HG02763 (cell line): ENCODE measurements around the gene EVC.
"Not testable (repeated sequence)": the region's sequence is repeated elsewhere in the genome, so short reads cannot be mapped to it uniquely, and the experiment has no call there.

ENCODE experiments used
- ATAC-seq: cut with Tn5 transposase; IDR thresholded peaks from one replicate; pipeline ENCODE4 v1.9.1; 2021; ENCODE audit warnings: mild to moderate bottlenecking, moderate library complexity; ENCODE audit not compliant: unreplicated experiment

The EVC gene

GRCh38 chr4:5707778-5708448, 3.1 kb upstream of the EVC start:
- ATAC-seq = no peak

DNA sequence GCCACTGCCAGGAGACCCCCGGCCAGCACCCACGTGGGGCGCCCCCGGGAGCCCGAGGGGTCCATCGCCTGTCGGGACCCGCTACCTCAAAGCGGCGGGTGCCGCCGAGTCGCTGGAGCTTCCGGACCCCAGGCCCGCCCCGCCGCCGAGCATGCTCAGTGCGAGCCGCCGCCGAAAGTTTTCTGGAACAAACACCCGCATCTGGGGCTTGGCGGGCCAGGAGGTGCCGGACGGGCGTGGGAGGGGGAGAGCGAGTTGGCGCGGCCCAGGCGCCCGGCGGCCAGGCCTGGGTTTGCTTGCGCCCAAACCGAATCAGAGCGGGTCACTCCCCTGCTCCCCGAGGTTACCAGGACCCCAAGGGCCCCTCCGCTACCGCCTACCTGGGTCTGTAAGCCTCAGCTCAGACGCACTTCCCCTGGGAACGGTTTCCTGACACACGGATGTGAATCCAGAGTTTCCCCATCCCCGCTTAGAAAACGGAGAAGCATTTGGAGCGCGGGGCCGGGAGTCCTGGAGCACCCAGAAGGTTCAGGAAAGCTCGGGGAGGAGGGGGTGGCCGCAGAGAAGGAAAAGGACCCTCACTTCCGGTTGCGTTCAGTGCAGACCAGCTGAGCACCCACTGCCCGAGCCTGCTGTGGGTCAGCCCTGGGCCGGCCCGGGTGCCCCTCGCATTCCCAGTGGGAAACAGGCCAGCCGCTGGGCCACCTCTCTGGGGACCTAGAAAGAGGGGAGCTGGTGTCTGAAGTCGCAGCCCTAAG, 2.4 kb upstream of the EVC start, which contains the start of gene EVC2:
EVC2 (minus strand) TSS at position 111 of the 758 bp plus-strand sequence; CDS start at position 65, 46 bp downstream.
- ATAC-seq = no peak

DNA sequence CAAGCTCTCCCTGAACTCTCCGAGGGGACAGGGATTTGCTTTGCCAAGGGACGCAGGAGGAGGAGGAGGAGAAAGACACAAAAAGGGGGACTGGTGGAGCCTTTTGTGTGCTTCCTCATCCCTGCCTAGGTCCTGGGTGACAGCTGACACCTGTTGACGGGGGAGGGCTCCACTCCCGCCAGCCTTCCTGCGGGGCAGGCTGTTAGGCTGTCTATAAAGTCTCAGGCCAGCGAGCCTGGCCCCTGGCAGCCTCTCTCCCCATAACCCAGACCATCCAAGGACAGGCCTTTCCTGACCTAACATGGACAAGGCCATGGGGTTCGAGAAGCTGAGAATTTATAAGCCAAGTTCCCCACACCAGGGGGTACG, 1.8 kb upstream of the EVC start:
- no peak for ATAC-seq

- ATAC-seq = no peak
Observed at GRCh38 chr4:5710065-5710960, 688 bp upstream of the EVC start.

DNA sequence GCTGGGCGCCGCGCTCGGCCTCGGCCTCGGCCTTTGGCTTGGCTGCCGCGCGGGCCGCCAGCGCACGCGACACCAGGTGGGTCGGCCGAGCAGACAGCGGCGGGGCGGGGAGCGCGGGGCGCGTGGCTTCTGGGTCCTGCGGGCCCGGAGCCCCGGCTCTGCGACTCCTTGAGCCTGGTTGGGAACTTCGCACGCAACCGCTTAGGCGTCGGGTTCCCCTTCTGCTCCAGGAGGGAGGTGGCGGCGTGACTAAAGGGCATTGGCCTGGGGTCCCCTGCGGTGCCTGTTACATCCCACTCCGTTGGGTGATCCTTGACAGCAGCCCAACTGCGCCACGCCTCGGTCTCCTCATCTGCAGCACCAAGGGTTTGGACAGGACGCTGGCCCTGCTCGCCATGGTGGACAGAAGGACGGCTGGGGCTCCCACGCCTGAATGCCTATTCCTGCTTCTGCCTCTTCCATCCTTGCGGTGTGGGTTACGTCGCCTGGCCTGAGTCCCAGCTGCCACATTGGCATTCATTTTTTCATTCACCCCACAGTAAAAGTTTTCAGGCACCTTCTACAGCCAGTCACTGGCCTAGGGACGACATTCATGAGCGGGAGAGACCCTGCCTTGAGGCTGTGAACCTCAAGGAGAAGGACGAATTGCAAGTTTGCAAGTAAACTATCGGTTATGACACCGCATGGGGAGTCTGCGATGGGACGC, 631 bp downstream of the EVC start:
- ATAC-seq = no peak

DNA sequence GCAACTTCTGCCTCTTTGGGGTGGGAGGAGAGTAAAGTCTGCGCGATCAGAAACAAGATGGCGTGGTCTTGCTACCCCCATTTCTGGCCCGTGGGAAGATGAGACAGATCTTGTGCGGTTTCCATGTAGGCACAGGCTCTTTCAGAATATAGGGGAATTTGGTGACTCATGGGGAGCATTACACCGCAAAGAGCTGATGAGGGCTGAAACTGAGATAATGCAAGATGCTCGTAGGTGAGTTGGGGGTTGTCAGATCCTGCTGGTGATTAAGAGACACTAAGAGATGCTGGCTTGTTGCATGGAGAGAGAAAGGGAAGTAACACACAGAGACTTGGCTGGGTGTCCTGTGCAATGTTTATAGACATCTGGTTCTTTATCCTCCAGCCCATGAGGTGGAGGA, 1.5 kb downstream of the EVC start:
- no peak for ATAC-seq

- ATAC-seq = no peak
Observed at GRCh38 chr4:5712931-5713330, 1.9 kb downstream of the EVC start.

DNA sequence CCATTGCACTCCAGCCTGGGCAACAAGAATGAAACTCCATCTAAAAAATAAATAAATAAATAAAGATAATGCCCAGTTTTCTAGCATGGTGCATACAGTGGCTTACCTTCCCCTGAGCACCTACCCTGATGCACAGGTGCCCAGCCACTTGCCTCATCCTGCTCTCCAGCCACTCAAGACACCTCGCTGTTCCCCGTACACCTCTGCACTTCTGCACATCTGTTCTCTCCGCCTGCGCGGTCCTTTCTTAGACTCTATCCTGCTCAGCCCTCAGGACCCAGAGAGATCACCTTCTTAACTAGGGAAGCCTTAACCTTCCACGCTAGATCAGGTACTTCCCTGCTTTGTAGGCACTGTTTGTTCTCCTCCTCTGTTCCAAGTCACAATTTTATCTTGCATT, 2.9 kb downstream of the EVC start:
- no peak for ATAC-seq

DNA sequence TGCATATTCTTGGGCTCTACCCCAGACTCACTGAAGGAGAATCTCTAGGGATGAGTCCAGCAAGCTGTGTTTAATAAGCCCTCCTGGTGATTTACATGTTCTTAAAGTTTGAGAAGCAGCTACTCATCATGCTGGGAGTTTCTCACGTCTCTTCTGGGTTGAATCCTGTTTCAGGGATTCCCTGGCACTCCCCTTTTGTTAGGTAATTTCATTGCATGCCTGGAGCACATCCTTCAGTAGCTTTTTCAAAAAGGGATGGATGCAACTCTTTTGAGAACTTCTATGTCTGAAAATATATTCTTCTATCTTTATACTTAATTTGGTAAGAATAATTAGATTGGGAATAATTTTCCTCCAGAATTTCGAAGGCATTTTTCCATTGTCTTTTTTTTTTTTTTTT, 4.4 kb downstream of the EVC start:
- no peak for ATAC-seq

GRCh38 chr4:5716391-5716790, 5.4 kb downstream of the EVC start:
- ATAC-seq = no peak

DNA sequence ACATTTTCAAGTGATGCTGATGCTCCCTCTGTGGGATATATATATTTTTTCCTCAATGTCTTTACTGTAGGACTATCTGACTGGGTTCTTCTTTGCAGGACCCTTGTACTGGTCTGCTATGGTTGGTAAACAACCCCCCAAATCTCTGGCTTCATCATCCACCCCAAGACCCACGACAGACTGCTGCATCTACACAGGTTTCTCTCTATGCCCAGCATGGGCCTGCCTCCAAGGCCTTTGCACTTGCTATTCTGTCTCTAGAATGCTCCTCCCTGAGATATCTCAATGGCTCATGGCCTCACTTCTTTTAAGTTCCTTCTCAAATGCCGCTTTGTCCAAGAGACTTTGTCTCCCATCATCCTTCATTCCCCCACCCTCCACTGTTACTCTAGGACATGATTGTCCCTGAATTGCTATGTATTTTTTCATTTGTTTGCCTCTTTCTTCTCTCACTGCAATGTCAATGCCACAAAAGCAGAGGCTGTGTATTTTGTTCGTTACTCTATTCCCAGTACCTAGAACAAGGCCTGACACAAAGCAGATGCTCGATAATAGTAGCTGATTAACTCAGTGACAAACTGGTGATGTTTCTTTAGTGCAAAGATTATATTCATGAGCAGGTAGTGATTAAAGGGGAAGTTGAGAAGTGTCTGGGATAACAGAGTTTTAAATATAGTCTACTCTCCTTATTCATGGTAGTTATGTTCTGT, 6.6 kb downstream of the EVC start:
- ATAC-seq = no peak

DNA sequence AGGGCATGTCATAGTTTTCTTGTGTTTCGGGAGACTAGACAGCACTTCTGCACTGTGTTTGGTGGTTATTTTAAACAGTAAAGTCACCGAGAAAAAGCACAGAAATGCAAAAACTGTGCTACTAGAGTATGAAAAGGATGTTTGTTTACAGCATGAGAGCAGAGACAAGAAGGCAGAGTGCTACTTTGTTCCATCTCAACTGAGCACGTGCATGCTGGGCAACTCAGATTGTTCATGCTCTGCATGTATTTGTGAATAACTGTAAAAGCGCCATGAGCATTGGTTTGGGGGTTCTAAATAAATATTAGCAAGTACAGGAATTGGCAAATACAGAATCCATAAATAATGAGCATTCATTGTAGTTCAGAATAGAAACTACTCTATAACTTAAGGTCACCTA, 7.4 kb downstream of the EVC start:
- no peak for ATAC-seq

- ATAC-seq = no peak
Observed at GRCh38 chr4:5719350-5720055, 8.5 kb downstream of the EVC start.

- no peak for ATAC-seq
Observed at GRCh38 chr4:5720157-5720850, 9.3 kb downstream of the EVC start.

- ATAC-seq = no peak
Observed at GRCh38 chr4:5720980-5721379, 10.0 kb downstream of the EVC start.

GRCh38 chr4:5721923-5722322, 10.9 kb downstream of the EVC start:
- no peak for ATAC-seq

DNA sequence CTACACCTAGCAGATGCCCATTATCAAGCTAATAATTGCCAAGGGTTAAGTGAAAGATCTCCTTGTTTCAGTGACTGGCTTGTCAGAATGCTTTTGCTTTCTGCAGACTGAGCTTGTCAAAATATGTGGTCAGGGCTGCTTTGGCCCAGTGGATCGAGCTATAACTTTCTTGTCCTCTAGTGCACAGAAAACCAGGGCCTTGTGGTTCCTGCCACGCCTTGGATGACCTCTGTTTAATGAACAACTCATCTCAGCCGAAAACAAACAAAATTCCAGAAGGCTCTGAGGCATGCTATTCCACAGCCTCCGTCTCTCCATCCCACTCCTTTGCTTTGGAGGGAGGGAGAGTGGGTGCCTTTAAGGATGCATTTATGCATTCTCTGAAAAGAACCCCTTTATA, 11.3 kb downstream of the EVC start:
- no peak for ATAC-seq

DNA sequence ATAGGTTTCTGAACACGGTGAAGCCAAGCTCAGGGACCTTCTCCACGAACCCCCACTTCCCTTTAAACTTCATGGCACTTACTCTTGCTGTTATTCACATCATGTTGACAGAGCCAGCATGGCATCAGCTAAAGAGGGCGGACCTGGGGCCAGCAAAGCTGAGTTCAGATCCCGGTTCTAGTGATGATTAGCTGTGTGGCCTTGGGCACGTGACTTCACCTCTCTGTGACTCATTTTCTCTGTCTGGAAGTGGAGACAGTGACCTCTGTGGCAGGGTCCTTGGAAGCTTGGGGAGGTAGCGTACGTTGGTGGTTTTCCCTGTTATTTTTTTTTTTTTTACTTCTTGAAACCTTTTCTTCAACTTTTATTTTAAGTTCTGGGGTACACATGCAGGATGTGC, 13.4 kb downstream of the EVC start:
- ATAC-seq = no peak

GRCh38 chr4:5728412-5728811, 17.4 kb downstream of the EVC start:
- ATAC-seq = not testable (repeated sequence)
